T-helper 2 cell (primary cell): Measurements from ENCODE around the gene LTB4R2.

ENCODE experiments used
- DNase-seq, 5 experiments: peaks; one replicate each; pipeline versions ENCODE4 v3.0.0 to v3.0.0-alpha.2; 2012 to 2022

The LTB4R2 gene

DNA sequence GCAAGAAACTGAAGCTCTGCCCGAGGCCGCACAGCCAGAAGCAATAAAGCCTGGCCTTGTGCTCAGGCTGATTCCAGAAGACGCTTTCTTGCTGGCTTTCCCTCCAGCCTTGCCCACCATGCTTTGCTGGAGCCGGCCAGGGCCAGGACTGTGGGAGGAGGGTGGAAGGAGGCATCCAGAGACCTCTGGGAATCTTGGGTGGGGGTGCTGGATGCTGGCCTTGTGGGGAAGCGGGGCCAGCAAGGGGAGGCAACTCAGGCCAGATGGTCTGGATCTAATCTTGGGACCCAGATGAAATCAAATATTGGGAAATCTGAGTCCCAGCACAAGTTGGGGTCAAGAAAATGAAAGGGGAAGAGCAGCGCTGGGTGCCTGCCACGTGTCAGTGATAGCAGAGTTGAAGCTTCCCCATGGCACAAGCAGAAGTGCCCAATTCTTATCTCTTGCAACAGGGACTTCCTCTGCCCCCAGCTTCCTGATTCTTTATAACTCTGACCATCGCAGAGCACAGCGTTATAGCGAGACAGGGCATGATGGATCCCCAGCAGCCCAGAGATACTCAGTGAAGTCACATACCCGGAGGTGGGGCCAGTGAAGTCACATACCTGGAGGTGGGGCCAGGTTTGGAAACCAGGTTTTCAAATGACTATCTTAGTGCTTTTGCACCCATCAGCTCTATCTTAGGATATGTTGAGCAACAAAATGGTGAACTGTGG, 32.2 kb upstream of the LTB4R2 start:
- no peak for DNase-seq

DNA sequence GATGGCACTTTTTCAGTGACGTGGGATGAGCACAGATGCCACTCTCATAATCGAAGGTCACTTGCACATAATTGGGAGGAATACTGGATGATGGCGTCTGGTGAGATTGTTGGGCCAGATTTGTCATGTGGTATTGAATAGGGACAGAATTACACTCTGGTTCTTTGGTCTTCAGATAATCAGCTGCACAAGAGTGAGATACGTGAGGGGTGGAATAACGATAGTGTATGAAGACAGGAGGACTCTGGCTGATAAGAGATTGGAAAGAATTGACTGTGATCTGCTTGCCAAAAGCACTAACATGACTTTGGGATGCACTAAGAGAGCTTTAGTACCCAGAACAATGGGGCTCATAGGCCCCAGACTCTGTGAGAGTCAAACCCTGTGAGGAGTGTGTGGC, 31.5 kb upstream of the LTB4R2 start:
- no peak for DNase-seq

DNA sequence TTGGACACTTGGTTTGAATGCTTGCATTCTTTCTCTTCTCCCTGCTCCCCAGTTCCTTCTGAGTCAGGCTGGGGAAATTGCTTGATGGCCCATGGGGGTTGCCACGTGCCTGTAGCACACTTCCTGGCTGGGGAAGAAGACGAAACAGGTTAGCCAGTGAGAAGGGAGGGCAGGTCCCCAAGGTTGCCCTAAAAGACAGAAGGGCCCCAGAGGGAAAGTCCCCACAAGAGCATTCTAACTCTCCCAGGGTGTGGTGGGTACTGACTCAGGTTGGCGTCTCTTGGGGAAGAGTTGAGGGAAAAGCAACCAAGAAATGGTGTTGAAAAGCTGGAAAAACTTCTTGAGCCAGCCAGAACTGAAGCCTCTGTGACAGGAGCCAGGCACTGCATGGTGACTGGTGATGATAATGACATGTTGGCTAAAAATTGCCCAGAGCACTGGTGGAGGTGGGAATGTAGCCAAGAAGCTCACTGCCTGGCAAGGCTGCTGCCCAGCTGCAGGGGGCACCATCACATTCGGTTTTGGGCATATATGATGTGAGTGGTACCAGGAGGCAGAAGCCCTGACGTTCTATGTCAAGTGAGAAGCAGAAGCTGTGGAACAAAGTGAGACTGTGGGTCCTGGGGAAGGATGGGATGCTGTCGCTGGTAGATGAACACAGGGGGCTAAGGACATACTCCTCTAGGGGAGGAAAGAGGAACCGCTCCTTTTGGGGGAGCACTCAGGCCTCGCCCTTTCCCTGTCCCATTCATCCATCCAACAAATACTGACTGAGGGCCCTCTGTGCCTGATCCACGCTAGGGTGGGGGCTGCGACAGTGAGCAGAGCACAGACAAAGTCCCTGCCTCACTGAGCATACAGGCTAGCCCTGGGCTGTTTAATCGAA, 30.4 kb upstream of the LTB4R2 start:
- DNase-seq = peak in 4 of 5 experiments; percentile 25 to 65 (median 38)

DNA sequence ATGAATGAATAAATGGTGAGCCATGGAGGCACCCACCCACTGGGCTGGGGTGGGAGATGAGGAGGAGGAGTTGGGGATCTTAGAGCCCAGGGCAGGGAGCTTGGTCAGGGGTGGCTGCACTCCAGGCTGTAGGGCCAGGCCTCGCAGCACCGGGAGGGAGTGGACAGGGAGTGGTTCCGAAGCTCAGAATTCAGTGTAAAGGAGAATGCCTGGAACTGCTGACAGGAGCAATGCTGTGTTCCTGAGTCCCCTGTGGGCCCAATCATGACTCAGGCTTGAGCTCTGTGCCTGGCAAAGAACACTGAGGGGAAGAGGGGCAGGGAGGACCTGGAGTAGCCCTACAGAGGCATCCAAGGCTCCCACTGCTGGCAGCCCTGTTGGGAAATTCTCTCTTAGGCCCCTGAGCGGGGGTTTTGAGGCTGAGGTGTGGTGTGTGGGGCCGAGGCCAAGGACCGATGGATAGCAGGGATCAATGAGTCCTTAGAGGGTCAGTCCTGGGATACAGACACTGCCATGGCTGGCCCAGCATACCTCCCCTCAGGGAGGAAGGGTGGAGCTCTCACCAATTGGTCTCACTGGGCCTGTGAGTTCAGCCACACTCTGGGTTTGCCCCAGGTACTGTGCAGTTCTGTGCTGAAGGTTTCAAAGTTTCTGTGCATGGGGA, 29.0 kb upstream of the LTB4R2 start:
- DNase-seq = no peak

DNA sequence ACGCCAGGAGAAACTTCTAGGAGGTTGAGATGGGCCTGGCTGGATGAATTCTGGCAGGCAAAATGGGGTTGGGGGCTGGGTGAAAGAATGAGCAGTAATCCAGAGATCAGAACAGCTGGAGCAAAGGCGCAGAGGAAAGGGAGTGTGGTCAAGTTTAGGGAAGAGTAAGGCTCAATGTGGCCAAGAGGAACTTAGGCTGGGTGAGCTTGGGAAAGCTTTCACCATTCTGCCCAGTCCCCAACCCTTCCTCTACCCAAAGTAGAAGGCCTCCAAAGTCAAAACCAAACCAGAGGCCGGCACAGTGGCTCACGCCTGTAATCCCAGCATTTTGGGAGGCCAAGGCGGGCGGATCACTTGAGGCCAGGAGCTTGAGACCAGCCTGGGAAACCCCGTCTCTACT, 28.3 kb upstream of the LTB4R2 start:
- no peak for DNase-seq

DNA sequence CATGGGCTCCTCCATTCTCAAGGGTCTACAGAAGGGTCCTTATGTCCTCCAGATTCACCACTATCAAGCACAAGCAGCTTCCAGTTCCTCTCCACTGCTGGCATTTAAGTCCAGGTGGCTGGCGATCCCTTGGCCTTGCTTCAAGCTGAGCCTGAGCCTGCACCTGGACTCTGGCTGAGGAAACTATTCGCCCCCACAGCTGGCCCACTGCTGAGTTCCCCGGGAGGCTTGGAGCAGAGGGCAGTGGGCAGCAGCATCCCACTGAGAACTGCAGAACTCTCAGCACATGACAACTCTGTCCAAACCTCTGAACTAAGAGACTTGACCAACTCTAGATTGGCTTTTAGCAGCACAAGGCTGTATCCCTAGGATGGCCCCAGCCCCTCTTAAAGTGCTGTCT, 27.2 kb upstream of the LTB4R2 start:
- no peak for DNase-seq

DNA sequence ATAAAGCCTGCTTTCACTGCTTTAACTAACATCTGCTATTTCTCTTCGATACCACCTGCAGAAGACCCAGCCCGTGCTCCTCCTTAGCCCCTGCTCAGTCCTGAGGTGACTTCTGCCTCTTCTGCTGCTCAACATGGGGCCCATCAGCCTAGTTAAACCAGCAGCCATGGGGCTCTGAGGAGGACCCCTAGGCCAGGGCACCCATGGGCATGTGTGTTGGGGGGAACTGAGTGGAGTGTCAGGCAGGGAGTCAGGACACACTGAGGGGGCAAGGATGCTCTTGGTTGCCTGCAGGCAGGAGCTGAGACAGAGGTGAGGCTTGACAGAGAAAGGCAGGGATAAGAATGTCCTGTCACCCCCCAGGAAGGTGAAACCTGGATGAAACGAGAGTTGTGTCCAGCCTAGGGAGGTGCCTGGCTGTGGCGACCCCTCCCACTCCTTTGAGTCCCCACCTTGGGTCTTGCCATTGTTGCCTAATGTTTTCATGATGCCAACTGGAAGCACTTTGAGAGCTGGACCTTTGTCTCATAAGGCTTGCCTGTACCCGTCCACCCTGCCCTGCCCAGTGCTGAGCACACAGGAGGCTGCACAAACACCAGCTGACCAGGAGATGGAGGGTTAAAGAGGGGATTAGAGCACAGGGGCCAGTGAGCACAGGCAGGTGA, 26.0 kb upstream of the LTB4R2 start:
- DNase-seq = no peak

DNA sequence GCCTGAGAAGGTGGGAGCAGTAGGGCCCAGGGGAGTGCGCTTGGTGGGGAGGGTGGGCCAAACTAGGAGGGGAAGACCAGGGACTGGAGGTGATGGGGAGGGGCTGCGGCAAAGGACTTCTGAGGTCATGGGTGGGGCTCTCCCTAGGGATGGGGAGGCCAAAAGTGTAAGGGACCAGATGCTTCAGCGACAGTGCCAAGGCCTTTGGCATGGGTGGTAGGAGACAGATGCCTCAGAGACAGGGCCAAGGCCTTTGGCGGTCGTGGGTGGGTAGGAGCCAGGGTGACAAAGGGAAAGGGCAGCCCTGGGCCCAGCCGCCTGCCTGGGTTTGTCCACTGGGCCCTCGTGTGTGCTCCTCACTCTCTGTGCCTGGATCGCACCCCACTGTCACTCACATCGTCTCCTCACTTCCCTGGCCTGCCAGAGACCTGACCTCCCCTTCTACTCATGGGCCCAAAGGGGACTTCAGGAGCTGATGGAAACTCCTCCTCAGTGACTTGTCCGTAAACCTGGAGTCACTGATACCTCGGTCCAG, 25.4 kb upstream of the LTB4R2 start:
- no peak for DNase-seq

DNA sequence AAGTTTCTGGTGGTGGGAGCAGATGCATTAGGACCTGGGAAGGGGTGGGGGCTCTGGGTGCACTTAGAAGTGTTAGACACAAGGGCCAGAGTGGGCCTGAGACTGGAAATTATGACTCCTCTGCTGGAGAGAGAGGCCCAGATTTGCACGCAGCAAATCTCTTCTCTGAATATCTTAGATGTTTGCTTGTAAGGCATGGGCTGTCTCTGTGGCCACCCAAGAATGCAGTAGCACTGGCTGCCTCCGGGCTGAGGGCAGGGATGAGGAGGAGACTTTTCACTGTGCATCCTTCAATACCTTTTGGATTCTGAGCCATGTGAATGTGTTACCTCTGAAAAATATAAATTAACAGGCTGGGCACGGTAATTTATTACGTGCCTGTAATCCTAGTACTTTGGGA, 24.6 kb upstream of the LTB4R2 start:
- DNase-seq = no peak

DNA sequence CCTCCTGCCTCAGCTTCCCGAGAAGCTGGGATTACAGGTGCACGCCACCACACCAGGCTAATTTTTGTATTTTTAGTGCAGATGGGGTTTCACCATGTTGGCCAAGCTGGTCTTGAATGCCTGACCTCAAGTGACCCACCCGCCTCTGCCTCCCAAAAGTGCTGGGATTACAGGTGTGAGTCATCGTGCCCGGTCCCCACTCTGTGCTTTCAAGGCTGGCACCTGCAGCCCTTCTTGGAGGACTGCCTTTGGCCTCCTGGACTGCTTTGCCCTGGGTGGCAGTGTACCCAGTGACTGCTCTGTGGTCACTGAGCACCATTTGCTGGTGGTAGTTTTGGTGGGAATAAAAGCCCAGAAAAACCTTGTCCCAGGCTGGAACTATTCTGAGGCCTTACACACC, 22.9 kb upstream of the LTB4R2 start:
- DNase-seq = no peak

DNA sequence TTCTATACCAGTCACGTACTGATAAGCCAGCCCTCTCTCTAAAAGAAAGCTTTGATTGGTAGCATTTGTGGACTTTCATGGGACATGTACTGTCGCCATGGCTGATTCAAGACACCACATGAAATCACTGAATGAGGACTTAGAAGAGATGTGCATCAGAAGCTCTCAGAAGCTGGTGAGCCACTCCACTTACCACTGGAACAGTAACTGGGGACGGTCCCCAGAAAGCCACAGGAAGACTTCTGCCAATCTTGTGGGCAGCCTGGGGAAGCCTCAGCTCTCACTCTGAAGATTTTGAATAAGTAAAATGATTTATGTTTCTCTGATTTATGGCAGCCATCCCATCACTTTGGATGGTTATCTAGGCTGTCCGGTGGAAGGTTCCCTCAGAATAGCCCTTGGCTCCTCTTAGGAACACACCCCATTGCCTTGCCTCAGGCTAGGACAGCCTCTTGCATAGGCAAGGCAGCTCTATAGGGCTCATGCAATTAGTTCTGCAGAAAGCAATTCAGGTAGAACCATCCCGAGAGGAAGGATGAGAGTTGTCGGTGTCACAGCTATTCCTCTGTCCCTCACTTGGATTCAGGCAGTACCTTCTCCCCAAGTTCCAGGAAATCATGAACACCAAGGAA, 20.2 kb upstream of the LTB4R2 start:
- peak in 2 of 5 experiments; percentile 49 to 81 for DNase-seq

DNA sequence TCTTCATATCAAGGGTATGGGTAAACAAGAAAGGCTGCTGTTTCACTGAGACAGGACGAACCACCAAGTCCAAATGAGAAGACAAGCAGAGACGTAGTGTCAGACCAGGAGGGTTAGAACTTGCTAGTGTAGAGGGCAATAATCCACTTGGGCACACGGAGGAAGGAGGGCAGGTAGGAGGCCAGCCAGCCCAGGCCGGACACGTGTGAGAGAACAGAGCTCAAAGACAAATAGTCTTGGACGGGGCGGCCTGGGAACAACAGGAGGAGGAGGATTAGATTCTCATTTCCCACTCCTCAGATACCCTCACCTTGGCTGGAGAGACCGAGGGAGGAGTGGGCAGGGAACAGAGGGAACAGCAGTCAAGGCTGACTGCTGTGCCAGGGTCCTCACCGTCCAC, 19.2 kb upstream of the LTB4R2 start:
- no peak for DNase-seq

DNA sequence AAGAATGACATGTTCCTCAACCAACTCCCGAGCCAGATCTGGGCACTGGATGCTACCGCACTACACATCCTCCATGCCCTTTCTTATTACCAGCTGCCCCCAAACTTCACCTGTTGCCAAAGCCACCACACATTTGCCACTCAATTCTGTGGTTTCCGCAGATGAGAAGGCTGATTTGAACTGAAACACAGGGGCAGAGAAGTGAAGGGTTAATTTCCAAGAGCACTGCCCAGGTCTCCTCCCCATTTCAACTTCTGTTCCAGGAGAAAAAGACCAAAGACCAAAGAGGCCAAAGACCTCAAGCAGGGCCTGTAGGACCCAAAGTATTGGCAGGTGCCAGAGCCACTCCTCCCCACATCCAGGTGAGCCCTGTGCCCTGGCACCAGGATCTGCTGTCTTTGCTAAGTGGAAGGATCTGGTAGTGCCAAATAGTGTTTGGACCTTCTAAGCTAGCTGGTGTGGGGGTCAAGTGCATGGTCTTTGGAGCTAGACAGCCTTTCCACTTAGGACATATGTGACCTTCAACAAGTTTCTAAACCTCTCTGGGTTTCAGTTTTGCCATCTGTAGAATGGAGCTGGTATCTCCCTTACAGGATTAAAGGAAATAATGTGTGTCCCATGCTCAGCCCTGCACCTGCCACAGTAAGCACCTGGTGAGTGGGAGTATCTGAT, 18.4 kb upstream of the LTB4R2 start:
- no peak for DNase-seq

DNA sequence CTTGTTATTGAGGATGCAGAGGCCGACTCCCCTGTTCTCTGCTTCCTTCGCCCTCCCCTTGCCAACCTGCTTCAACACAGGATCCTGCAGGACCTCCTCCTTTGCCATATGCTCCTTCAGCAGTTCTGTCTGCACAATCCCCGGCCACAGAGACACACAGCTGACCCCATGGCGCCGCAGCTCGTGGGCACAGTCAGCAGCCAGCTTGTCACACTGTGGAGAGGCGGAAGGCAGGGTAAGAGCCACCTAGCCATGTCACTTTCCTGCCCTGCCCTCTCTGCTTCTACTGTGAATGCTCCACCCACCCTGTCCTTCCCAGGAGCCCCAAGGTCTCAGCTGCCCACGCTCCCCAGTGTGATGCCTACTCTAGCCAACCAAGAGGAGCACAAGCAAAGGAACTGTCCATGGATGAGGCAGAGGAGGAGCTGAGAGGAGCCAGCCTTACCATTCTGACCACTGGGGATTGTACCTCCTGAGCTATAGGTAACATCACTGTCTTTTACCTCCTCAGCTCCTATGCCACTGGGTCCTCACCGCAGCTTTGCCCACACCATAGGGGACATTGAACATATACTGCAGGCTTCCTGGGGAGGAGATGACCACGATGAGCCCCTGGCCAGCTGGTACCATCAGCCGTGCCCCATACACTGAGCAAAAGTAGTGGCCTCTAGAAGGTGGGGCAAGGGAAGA, 17.7 kb upstream of the LTB4R2 start:
- DNase-seq = no peak

DNA sequence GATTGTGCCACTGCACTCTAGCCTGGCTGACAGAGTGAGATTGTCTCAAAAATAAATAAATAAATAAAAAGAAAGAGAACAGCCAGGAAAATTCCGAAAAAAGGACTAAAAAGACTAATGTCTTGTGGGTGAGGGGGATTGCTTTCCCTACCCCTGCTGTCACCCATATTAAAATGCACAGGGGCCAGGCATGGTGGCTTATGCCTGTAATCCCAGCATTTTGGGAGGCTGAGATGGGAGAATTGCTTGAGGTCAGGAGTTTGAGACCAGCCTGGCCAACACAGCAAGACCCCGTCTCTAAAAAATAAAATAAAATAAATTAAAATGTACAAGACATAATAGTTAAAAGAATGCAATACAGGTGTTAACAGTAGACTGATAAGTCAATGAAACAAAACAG, 16.4 kb upstream of the LTB4R2 start:
- no peak for DNase-seq

DNA sequence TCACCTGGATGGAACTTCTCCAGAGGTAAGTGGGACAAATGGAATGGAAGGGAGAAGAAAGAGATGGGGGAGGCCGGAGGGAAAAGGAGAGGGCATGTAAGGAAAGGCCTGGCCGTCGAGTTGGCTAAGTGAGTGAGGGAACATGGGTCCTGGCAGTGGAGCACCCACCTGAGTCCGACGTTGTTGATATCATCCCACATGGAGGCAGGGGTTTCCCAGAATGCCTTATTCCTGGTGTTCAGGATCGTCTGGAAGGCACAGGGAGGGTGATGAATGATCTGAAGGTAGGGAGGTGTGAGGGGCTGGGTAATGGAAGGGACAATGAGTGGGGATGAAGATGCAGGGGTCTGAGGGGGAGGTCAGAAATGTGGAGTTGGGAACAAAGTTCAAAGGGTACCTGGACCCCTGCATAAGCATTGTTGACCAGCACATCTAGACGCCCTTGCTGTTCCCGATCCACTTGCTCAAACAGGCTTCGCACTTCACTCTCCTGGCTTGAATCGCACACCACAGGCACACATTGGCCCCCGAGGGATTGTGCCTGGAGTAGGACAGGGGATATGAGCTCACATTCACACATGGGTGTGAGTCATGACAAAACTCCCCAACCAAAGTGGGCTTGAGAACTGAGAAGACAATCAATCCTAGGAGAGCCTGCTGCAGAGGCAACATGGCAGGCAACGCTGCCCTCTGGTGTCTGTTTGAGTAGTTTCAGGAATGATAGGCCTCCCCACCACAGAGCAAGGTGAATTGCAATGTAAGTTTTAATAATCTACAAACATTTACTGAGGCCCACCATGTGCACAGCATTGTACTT, 13.4 kb upstream of the LTB4R2 start:
- peak in 4 of 5 experiments; percentile 55 to 87 (median 60) for DNase-seq

DNA sequence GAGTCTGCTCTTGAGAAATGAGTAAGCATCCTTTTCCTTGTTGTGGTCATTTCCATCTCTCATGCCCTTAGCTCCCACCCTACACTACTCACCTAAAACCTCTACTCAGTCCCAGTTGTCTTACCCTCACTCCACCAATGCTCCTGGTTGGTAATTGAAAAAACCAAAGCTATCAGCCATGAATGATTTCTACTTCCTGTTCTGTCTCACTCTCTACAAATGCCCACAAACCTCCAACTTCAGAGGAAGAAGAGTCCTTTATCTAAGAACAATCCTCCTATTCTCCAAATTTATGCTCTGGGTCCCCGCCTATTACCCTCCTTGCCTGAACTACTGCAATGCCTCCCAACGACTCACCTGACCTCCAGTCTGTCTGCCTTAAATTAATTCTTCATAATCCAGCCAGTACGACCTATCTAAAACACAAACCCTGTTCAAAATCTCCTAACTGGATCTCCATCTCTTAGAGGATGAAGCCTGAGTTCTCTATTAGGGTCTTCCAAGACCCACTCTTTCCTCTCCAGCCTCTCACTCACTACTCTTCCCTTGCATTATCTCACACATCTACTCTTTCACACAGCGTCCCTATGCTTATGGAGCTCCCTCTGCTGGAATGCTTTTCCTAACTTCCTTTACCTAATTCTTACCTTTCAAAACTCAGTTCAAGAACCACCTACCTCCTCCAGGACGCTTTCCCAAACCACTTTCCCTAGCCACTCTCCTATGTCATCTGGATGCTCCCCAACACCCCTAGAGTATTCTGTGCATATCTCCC, 12.6 kb upstream of the LTB4R2 start:
- peak in 1 of 5 experiments; percentile 45 for DNase-seq

DNA sequence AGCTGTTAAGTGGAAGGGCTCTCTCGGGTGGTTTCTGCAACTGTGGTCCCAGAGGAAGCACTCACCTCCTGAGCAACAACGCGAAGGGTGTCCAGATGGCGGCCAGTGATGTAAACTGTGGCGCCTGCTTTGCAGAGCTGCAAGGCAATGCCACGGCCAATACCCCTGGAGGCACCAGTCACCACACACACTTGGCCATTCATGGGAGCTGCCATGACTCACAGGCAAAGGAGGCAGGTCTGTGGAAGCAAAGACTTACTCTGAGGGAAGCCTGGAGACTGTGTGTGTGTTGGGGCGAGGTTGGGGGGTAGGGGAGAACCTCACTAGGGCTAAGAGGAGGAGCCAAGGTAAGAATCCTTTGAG, 11.1 kb upstream of the LTB4R2 start:
- peak in 1 of 5 experiments; percentile 30 for DNase-seq
